ENCODE measurements around the gene HELZ. TPM values are rescaled to one million over a fixed set of nuclear protein-coding genes. Genes with fewer than 3 reads are reported as not detected.

HELZ gene
- total and polyA plus RNA-seq, 2 donors (not counting 3 experiments of a cell fraction or from before 2014, with no cell fraction given), result 8.0 to 47.3 TPM

GRCh38 chr17:67223924-67224323, 21.1 kb downstream of the HELZ start:
- no peak overlapping the region for H3K4me2 ChIP-seq (ENCODE audit: insufficient read depth, low read length)

More at GRCh38 chr17:67223924-67224323, 21.1 kb downstream of the HELZ start:
- no TSS peak for BruUV-seq (replicated peaks)
- no peak for TF ChIP-seq FOS (IDR thresholded peaks at IDR 0.05; ENCODE audit: borderline replicate concordance, insufficient read depth, low read length)
- TF ChIP-seq, protein P1, sequence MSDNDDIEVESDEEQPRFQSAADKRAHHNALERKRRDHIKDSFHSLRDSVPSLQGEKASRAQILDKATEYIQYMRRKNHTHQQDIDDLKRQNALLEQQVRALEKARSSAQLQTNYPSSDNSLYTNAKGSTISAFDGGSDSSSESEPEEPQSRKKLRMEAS (IDR thresholded peaks at IDR 0.05; ENCODE audit: insufficient read depth, insufficient read length), result no peak
- no peak for TF ChIP-seq POLR2A (IDR thresholded peaks at IDR 0.05; ENCODE audit: low read depth, low read length)
- TF ChIP-seq GATA2 (IDR thresholded peaks at IDR 0.05; ENCODE audit: insufficient read depth, insufficient read length, low read depth, low read length), result no peak
- TF ChIP-seq EZH2 (IDR thresholded peaks at IDR 0.05; ENCODE audit: borderline replicate concordance, low read depth, low read length, severe bottlenecking), result no peak
- no peak for TF ChIP-seq POLR2AphosphoS5 (IDR thresholded peaks at IDR 0.05; ENCODE audit: insufficient read depth, low read depth, low read length)
- TF ChIP-seq JUN (IDR thresholded peaks at IDR 0.05; ENCODE audit: borderline replicate concordance, insufficient read depth, insufficient read length, low read depth), result no peak
- TF ChIP-seq CTCF (IDR thresholded peaks at IDR 0.05; ENCODE audit: extremely low read depth in 1 of 2, insufficient read depth in 1 of 2, low read depth in 1 of 2, low read length in 2 of 2), result no peak
- no peak for TF ChIP-seq MYC (IDR thresholded peaks at IDR 0.05; ENCODE audit: low read depth, low read length)
- dilution Hi-C loops (cut with MboI; ENCODE audit: extremely low pct_ligation_motif_present, low sequenced_read_pairs), result no loop called here
- CTCF ChIA-PET, result interaction anchor here (0.9 to 1.3 kb wide), 2 partner anchors 35 to 69 kb away, joined by 3 to 4 read pairs; no protein-coding TSS in a partner anchor
- no peak for FAIRE-seq
- DNase-seq (ENCODE audit: low read depth, low spot score), result no peak
- H4K20me1 ChIP-seq (replicated peaks; ENCODE audit: control insufficient read depth, extremely low read depth, insufficient read depth, low read length), result peaks cover 4% of the 10 kb centered on the region
- intact Hi-C loops (cut with micrococcal nuclease), result no loop called here
- H3K9me3 ChIP-seq (replicated peaks; ENCODE audit: control insufficient read depth, insufficient read depth, low read length), result no peaks in the 10 kb centered on the region
- H2AFZ ChIP-seq (ENCODE audit: low read depth, low read length), result no peak overlapping the region
- H3K4me1 ChIP-seq (ENCODE audit: control insufficient read depth, extremely low read depth, insufficient read depth, low read length), result peaks cover 3% of the 10 kb centered on the region
- peaks cover 0 to 2% of the 10 kb centered on the region in 2 experiments for H3K36me3 ChIP-seq (ENCODE audit: control insufficient read depth in 2 of 2, extremely low read depth in 1 of 2, insufficient read depth in 2 of 2, low read length in 2 of 2)
- H3K4me3 ChIP-seq (replicated peaks in 1 of 3; ENCODE audit: insufficient read depth in 1 of 3, low read depth in 1 of 3, low read length in 3 of 3), result no peak overlapping the region
- peaks cover 70% of the 10 kb centered on the region for H3K79me2 ChIP-seq (ENCODE audit: control insufficient read depth, insufficient read depth, low read length)
- H3K27me3 ChIP-seq (ENCODE audit: control insufficient read depth in 2 of 2, insufficient read depth in 2 of 2, low read length in 2 of 2), result no peaks in the 10 kb centered on the region
- POLR2A ChIA-PET, result interaction anchor here (0.5 kb wide), 1 partner anchor 10 kb away, joined by 5 read pairs; no protein-coding TSS in a partner anchor
- no peak overlapping the region for H3K27ac ChIP-seq (ENCODE audit: insufficient read depth, low read depth, low read length)
- H3K9ac ChIP-seq (replicated peaks; ENCODE audit: extremely low read depth, insufficient read depth, low read length), result no peak overlapping the region
- H3K9me1 ChIP-seq (replicated peaks; ENCODE audit: control insufficient read depth, extremely low read depth, insufficient read depth, low read length), result no peaks in the 10 kb centered on the region
